ENCODE data around the gene DTNBP1.

Gene DTNBP1

DNA sequence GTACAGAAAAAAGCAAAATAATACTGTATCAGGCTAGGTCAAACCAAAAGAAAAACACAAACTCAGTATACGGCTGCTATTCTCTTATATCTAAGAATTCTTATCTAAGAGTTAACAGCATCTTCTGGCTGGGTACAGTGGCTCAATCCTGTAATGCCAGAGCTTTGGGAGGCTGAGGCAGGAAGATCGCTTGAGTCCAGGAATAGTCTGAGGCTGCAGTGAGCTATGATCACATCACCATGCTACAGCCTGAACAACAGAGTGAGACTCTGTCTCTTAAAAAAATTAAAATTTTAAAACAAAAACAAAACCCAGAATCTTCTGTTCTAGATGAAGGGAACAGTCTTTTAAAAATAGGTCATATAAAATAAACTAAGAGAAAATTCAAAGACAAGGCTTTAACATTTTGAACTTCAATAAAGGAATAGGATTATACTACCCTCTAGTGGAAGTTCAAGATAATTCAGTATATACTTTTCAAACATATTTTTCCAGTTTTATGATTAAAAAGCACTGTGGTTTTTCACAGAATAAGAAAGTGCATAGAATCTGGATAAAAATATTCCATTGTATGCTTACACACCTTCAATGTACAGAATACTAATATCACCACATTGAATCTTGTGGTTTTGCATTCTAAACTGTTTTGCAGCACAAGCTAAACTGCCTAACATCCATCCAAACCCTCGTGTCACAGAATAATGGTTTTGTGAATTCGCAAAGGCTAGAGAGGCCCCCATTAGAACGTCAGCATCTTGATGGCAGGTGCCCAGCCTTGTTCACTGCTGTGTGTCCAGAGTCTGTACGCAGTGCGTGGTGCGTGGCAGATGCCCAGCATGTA is 39.3 kb downstream of the DTNBP1 start:
- DNase-seq, result peak; percentile 43 to 64

DNA sequence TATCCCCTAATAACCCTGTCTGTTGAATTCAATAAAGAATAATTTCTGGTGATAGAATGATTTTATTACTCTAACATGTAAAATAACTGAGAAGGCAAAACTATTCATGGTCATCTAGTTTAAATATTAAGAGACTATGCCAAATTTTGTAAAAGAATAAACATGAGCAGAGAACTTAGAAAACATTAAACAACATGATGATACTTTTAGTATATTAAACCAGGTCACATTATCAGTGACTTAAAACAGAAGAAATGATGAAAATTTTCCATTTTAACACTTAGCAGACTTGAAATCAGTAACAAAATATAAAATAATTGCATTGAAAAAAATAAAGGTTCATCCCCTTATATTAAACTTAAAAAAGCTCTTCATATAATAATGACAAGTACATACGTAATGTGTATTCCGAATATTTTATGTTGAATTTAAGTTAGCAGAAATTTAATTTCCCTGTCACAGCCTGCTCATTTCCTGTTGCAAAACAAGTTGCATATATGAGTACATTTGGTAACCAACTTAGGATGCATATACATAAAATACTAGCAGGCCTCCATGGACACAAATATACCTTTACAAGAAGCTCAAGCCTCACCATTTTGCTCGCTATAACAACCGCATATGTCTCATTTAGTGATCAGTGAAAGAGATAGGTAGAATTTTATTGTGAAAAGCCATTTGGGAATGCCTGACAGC is 40.6 kb downstream of the DTNBP1 start:
- DNase-seq, result peak in 1 of 2 experiments; percentile 9

DNA sequence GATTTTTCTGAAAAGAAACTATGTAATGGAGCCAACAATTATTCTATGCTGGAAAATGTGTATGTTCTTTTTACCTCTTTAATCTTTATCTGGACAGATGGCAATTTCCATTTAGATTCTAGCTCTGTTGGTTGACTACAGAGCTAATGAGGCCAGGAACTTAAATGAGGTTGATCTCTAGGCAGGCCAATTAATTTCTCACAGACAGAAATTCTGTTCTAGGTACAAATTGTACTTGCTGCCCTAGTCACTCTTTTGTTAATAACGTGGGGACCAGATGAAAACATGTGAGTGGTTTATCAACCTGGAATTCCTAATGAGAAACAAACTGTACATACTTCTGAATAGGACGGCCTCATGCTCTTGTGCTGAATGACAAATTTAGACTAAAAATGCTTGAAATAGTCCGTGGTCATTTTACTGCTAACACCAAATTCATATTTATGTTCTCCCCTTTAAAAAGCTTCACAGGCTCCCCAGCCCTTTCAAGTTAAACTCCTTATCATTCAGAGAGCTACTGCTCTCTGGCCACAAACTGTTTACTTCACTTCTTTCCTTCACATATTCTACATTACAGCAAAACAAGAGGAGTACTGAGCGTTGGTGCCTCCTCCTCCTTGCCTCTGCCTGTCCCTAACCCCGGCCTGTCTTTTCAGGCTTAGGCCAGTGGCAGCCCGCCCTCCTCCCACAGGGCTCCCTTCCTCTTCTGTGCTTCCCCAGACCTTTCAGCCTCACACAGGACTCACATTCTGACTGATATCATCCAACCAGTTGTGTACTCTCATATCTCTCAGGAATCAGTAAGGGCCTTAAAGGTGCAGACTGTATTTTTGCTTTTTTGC is 41.4 kb downstream of the DTNBP1 start:
- DNase-seq, result peak; percentile 56 to 90

DNA sequence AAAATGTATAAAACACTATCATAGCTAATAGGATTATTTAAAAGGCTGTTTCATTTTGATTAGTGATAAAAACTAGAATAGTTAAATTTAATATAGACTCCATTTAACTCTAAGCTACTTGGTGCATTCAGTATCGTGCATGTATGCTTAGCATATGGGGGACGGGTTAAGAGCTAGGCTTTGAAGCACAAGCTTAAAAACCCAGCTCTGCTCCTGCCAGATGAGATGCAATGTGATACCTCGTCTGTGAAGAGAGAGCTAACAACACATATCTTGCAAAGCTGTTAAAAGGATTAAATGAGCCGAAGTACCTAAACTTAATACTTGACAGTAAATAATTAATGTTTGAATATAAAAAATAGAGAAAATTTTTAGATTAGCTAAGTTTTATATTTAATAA is 42.2 kb downstream of the DTNBP1 start:
- peak; percentile 89 to 97 for DNase-seq

DNA sequence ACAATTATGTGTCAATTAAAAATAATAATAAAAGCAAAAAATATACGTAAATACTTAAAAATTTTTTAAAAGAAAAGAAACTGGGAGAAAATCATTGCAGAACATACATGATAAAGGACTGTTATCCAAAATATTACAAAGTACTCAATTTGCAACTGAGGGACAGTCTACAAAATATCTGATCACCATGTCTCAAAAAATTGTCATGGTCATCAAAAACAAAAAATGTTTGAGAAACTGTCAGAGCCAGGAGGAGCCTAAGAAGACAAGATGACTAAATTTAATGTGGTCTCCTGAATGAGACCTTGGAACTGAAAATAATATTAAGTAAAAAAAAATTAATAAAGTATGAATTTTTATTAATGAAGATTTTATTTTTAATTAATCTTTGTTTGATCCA is 43.5 kb downstream of the DTNBP1 start:
- DNase-seq, result no peak

DNA sequence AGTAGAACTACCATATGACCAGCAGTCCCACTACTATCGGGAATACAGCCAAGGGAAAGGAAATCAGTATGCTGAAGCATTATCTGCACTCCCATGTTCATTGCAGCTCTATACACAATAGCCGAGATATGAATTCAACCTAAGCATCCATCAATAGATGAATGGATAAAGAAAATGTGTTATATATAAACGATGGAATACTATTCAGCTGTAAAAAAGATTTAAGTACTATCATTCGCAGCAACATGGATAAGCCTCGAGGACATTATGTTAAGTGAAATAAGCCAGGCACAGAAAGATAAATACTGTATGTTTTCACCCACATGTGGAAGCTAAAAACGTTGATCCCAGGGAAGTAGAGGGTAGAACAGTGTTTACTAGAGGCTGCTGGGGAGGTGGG is 44.1 kb downstream of the DTNBP1 start:
- DNase-seq, result no peak

DNA sequence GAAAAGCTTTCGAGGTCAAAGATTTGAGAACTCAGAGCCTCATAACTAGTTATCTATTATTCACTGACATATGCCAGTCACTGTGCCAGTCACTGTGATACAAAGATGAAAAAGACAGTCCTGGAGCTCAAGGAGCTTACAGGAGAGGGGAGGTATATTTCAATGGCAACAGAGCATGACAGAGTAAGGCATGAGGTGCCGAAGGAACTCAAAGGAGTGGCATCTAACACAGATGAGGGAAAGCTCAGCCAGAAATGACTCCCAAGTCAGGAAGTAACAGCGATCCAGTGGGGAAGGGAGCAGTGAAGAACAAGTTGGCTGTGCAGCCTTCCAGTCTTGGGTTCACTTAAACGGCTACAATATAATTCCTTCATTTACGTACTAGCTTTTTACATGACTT is 46.6 kb downstream of the DTNBP1 start:
- no peak for DNase-seq

DNA sequence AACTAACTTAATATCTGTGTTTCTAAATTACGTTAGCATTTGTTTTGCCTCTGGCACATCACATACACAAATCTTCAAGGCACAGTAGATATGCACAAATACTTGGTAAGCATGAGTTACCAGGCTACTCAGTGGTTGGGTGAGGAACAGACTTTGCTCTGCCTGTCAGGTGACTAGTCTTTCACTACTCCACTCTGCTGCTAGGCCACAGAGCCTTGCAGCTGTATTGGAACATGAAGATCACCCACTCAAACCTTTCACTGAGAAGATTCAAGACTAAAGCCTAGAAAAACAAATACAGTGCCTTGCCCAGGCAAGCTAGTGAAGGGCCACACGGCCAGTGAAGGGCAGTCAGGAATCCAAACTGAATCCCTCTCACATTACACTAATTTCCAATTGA is 47.0 kb downstream of the DTNBP1 start:
- peak in 1 of 2 experiments; percentile 5 for DNase-seq

DNA sequence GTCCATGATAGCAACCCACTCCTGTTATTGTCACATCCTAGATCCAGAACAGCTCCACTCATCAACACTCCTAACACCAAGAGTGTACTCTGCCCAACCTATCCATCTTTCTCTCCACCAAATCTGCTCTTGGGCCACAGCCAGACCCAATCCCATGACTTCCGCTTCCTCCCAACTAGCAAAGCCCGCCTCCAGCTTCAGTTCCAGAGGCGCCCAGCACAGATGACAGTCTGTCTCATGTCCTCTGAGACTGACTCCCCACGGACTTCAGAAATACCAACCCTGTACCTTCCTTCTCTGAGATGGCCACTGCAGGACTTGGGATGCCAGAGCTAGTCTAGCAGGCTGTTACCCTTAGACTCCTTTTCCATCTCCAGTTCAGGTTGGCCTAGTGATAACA is 48.6 kb downstream of the DTNBP1 start:
- no peak for DNase-seq

DNA sequence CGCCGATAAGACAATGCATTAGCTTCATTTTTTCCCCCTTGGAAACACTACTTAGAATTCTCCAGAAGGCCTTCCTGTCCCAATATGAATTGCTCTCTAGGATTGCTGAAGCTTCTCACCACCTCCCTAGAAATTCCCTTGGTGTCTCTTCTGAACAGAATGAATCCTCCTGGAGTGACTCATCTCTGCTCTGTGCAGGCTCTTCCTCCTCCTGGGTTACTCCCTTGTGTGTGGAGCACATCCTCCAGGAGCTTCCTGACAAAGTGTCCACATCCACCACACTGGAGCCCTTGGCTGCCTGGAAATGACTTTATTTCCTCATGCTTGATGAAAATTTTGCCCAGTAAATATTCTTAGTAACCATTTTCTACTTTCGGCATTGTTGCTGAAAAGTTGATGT is 54.4 kb downstream of the DTNBP1 start:
- DNase-seq, result no peak

DNA sequence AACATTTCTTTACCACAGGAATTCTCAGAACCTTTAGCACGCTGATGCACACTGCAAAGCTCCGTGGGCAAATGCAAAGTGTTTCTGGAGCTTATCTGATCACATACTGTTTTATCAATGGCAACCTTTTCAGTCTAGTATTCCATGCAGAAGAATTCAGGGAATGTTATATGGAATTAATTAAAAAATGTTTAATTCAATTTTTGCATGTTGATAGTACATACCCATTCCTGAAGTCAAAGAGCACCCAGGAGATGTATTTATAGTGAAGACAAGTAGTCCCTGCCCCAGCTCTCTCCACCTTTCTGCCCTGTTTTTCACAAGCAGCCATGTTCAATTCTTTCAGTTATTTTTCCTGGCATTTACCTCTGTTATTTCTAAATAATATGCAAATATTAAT is 55.2 kb downstream of the DTNBP1 start:
- no peak for DNase-seq

DNA sequence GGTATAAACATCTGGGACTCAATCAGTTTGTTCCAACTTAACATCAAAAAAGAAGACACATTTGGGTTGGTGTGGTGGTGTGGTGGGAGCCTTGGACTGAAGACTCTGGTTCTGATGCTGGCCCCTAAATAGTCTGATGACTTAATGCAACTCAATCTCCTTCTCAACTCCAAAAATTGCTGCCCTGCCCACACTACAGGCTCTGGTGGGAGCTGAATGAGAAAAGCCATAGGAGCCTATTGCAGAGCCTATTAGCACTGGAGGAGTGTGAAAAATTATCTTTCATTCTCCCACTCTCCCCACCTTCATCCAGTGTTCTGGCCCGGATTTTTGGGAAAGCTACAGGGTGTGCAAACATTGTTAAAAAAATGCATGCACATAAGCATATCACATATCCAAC is 56.5 kb downstream of the DTNBP1 start:
- no peak for DNase-seq

DNA sequence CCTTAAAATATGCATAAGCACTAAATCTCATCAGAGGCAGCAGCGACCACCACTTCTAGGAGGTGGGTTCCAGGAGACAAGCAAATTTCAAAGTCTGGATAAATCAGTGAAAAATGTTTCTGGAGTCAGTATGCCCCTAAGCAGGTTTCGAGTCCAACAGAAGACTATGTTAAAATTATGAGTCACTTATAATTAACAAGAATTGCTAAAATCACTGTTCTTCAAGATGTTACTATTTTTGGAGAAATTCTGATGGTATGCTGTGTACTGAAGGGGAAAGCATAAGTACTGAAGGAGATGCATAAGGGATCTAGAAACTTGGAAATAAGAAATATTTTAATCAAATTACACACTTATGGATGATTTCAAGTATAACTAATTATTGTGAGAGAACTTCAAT is 58.0 kb downstream of the DTNBP1 start:
- DNase-seq, result no peak

DNA sequence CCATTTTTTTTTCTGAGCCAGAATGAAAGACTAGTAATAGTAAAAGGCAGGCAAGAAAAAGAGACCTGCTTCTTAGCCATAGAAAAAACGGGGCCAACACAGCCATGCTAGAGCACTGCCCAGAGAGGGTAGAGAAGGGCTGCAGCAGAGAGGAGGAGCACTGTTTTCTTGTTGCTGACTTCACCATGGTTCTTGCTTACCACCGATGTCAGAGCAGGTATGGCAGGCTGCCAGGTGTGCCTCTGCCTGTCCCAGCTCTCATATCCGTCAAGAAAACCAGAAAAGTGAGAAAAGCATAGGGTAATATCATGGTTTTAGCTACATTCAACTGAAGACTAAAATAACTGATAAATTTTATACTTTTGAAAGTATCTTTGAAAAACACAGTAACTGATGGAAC is 60.7 kb downstream of the DTNBP1 start:
- no peak for DNase-seq

DNA sequence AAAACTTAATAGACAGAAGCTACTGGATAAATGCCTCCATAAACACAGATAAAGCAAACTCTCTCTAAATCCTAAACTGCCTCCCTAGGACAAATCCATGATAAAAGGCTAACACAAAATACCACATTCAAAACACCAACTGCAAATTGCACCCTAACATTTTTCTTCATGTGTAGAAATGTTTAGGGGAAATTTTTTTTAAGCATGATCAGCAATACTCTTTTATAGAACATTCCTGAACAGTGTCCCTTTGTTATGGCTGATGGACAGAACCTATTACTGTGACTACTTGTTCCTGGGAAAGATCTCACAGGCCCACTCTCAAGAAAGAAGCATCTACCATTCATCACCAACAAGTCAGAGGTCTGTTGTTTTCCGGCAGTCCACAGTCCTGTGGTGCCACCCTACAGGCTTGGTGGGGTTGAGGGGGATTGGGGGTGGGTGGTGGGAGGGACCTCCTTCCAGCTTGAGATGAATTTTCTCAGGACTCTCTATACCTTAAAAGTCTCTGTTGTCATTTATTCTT is 64.5 kb downstream of the DTNBP1 start:
- DNase-seq, result no peak

DNA sequence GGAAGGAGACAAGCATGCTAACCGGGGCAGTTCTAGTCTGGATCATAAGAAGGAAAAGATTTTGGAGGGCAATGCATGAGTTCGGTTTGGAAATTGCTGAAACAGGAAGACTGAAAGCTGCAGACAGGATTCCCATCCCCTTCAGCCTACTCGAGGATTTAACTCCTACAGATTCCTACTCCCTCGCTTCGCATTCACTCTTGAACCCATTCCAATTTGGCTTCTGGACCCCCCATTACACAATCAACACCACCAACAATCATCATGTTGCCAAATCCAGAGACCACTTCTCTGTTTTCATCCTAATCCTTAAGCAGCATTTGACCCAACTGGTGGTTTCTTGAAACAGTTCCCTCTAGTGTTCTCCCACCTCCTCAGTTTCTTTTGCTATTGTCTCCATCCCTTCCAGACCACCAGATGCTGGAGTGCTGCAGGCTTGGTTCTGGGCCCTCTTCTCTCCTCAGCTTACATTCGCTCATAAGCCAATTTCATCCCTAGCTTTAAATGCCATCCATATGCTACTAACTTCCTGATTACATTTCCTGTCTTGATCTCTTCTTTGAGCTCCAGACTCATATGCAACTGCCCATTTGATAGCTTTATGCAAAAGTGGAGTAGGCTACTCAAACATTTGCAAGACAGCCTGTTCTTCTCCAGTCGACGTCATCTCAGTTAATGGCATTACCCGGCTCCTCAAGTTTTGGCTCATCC is 66.5 kb downstream of the DTNBP1 start:
- DNase-seq, result peak in 1 of 2 experiments; percentile 16

DNA sequence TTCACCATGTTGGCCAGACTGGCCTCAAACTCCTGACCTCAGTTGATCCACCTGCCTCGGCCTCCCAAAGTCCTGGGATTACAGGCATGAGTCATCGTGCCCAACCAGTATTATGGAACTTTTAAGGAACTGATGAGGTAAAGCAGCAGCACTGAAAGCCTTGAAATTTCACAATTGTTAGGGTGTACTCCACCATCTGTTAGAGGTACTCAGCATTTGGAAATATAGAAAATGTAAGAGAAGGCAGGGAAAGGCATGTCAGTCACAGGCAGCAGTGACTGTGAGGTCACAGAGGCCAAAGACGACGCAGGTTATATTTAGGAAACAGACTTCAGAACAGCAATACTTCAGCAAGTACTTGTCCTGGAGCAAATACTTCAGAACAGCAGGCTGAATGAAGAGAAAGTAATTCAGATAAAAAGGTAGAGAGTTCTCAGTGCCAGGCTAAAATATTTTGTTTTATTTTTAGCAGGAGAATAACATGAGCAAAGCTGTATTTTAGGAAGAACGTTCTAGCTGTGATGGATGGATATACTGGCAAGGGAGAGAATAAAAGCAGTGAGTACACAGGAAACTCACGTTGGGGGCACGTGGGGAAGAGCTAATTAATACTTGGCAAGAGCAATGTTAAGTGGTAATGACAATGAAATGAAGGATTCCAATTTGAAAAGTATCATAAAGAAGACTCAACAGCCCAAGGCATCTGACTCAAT is 67.2 kb downstream of the DTNBP1 start:
- no peak for DNase-seq

DNA sequence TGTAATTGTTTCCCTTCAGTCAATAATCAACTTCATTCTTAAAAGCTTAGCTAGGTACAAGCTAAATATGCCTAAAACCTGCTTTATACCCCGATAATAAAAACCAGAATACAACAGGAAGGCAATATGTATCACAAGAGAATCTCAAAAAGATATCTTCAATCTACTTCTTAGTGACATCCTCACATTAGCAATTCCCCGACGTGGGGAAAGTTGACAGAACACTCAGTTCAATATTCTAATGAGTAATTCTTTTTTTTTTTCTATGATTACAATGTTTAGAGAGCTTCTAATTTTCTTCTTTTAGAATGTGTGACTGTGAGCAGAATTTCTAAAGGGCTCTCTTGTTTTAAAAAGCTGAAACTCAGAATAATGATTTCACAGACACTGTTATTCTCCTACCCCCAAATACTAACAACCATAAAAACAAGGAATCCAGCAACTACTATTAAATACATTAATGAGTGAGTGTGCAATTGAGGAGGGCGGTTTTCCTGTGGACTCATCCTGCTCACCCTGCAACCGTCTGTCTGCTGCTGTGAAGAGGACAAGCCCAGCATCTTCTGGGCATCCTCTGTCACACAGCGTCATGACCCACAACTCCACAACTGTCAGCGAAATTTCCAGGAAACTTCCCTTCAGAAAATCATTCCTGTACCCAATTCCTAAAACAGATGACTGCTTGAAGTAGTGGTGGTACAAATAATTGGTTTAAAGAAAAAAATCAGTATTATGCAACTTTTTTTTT is 68.1 kb downstream of the DTNBP1 start:
- no peak for DNase-seq

DNA sequence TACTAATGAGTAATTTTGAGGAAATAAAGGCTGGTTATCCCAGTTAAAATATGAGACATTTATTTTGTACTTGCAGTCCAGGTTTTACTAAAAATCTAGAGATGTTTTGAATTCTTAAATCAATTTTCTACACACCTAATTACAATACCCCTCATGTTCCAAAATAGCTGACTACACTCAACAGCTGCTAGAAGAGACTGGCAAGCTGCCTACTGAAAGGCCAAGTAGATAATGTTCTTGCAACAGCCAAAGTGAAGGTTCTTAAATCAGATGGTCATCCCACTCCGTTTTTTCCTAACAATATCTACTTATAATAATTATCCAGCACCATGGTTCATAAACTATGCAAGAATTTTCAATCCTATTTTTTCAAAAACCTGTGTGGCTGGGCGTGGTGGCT is 69.0 kb downstream of the DTNBP1 start:
- DNase-seq, result peak in 1 of 2 experiments; percentile 6

DNA sequence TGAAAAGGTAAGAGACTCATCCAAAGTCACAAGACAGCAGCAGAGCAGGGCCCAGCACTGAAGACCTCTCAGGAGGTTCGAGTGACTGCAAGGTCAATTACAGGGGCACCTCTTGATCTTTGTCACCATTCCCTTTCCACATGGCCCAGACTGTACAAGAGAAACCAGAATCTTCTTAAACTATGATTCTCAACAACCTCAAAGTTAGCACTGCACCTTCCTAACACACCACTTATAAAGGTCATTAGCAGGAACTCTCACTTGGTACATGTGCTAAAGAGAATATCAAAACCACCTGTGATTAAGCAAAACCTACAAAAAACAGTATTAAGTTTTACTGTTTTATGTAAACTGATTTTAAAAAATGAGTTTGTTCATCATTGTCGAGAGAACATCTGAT is 70.2 kb downstream of the DTNBP1 start:
- DNase-seq, result no peak

DNA sequence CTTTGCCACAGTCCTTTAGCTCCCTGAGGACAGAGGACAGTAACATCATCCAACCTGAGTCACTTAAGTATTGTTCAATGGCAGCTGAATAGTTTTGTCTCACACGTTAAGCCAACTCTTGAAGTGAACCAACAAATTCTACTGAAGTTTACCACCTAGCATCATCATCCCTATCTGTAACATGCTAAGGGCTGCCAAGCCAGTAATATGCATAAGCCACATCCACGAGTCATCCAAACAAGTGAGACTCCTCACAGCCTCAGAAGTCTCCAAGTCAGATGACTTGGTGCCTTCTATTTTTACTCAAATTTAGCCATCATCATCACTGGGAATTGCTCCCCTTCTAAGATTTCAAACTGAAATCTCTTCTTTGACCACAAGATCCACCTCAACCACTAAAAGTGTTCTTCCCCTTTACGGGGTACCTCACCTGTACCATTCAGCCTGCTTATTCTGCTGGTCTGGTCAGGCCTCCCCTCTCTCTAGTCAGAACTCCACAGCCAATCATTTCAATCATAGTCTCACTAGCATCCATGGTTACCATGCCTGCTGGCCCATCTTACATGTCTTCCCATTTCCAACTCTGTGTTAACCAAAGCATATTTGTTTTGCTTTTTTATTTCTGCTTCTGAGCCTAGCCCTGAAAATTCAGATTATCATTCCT is 73.7 kb downstream of the DTNBP1 start:
- no peak for DNase-seq
